ENCODE results near the gene DDTL.

- TF ChIP-seq CTCF (conservative IDR thresholded peaks at IDR 0.05) (no peak), EZH2 (IDR thresholded peaks at IDR 0.05; ENCODE audit: low read depth) (no peak)
Measured at GRCh38 chr22:24001314-24001713, 34.6 kb downstream of the DDTL start.

Measured in PC-9 (cell line).